Adrenal gland (tissue), 12 donors: ENCODE data around the gene ASAP2. TPM values are rescaled to one million over a fixed set of nuclear protein-coding genes. Genes with fewer than 3 reads are reported as not detected.

Experiments
- DNase-seq, 7 donors: peaks; one replicate each; pipeline ENCODE4 v3.0.0-alpha.2; 2019 to 2020
- H3K27ac ChIP-seq, 5 donors: fragments of 200-600 bp; sonication (generic) in 4 of 5; 1 replicate in 3 of 5; 2 replicates in 2 of 5; pipeline versions ENCODE4 v1.5.1 to v1.8.0; 2016 to 2020; ENCODE audit warnings: mild to moderate bottlenecking in 1 of 5
- H3K27me3 ChIP-seq: fragments of 200-600 bp; 2 replicates; pipeline ENCODE4 v1.8.0; 2021
- H3K36me3 ChIP-seq, 2 donors: fragments of 200-600 bp; replicated peaks in 1 of 2; 1 replicate in 1 of 2; 2 replicates in 1 of 2; pipeline versions ENCODE4 v1.5.1 to v1.8.0; 2018 to 2022
- H3K4me1 ChIP-seq, 2 donors: fragments of 200-600 bp; replicated peaks in 1 of 2; 1 replicate in 1 of 2; 2 replicates in 1 of 2; pipeline versions ENCODE4 v1.5.1 to v1.8.0; 2018 to 2021
- H3K4me3 ChIP-seq, 4 donors: fragments of 200-600 bp; sonication (generic) in 3 of 4; one replicate each; pipeline ENCODE4 v1.5.1; 2016 to 2018
- H3K9me3 ChIP-seq, 3 donors: fragments of 200-600 bp; sonication (generic) in 1 of 3; replicated peaks in 1 of 3; 1 replicate in 2 of 3; 2 replicates in 1 of 3; pipeline versions ENCODE4 v1.5.1 to v1.8.0; 2016 to 2021
- CTCF ChIP-seq, 6 experiments: fragments of 450-650 bp in 4 of 6; fragments of 200-600 bp in 2 of 6; sonication (generic) in 1 of 6; IDR thresholded peaks; 1 replicate in 5 of 6; 2 replicates in 1 of 6; pipeline versions ENCODE4 v1.5.1 to v1.8.0; 2016 to 2021; ENCODE audit warnings: antibody characterized with exemption in 6 of 6, mild to moderate bottlenecking in 2 of 6, moderate library complexity in 1 of 6
- POLR2A ChIP-seq, 2 donors: fragments of 450-650 bp; IDR thresholded peaks; one replicate each; pipeline ENCODE4 v1.6.1; 2017; ENCODE audit warnings: antibody characterized with exemption in 2 of 2, mild to moderate bottlenecking in 2 of 2, moderate library complexity in 1 of 2
- WGBS, 4 donors: extraction: QIAGEN DNeasy Blood & Tissue Kit in 2 of 4; methylation state at CpG; one replicate each; pipeline versions ENCODE4 v1.1.5 to v1.1.7; 2013 to 2017; 5-methylcytosine and 5-hydroxymethylcytosine counted together
- intact Hi-C, 2 donors: fragments of 100-400 bp; cut with DNase I; formaldehyde crosslinking; loops; one replicate each; pipeline versions ENCODE4 v1.14.1 to v1.15.0; 2022 to 2023
- polyA plus RNA-seq, 3 donors: library from polyadenylated mRNA; stranded (reverse); fragments of 200-250 nt in 2 of 3; fragments of 350-450 nt in 1 of 3; fragmentation: Illumina TruSeq in 1 of 3; extraction: RNeasy Lipid Tissue Mini Kit (QIAGEN cat#74804) in 1 of 3; gene quantifications; one replicate each; pipeline ENCODE4 v1.2.3, GENCODE V29; 2013 to 2014
- total RNA-seq, 9 donors: library from RNA; depleted of rRNA in 4 of 9; stranded (reverse); fragments of >200 nt in 4 of 9; fragments of 120-200 nt in 1 of 9; fragmentation: NEBNext Ultra II Directional in 1 of 9; extraction: Animal tissue kit (Norgen Biotek cat#: 25700) in 1 of 9; gene quantifications; one replicate each; pipeline versions ENCODE4 v1.1.0 to v1.2.4, GENCODE V29; 2013 to 2023
- donor health status: healthy with polysubstance abuse.
- donor health status: Bipolar disorder and iron deficiency.
- donor health status: DM: yes; HTN: yes; CAD: no.
- donor health status: DM: no; HTN: no; CAD: no.
- donor health status: DM: no; HTN: no; CAD: no.
- donor health status: DM: yes; HTN: yes; CAD: no.

ASAP2 gene
- total and polyA plus RNA-seq, 12 donors: 5.4 to 12.9 (median 7.7) TPM

GRCh38 chr2:9382604-9383235, 176.1 kb downstream of the ASAP2 start:
- no peaks in the 10 kb centered on the region for H3K27me3 ChIP-seq
- no peak overlapping the region for H3K4me3 ChIP-seq
- H3K36me3 ChIP-seq: no peaks in the 10 kb centered on the region
- intact Hi-C loops: no loop called here
- 91 to 98% (median 94%) methylated on average over 6 of the region's 6 CpGs for WGBS, 4 donors
- TF ChIP-seq POLR2A (IDR thresholded peaks at IDR 0.05): no peak
- TF ChIP-seq CTCF (IDR thresholded peaks at IDR 0.05): no peak
- H3K27ac ChIP-seq: no peak overlapping the region
- DNase-seq: no peak
- H3K4me1 ChIP-seq: peaks cover 10 to 23% of the 10 kb centered on the region in 2 donors
- no peaks in the 10 kb centered on the region for H3K9me3 ChIP-seq

- no peaks in the 10 kb centered on the region for H3K9me3 ChIP-seq
- peaks cover 10 to 17% of the 10 kb centered on the region in 2 donors for H3K4me1 ChIP-seq
- no peak for DNase-seq
- no peaks in the 10 kb centered on the region for H3K36me3 ChIP-seq
- H3K4me3 ChIP-seq: no peak overlapping the region
- H3K27ac ChIP-seq: no peak overlapping the region
- no peaks in the 10 kb centered on the region for H3K27me3 ChIP-seq
- intact Hi-C loops: no loop called here
- no peak for TF ChIP-seq CTCF (IDR thresholded peaks at IDR 0.05)
- TF ChIP-seq POLR2A (IDR thresholded peaks at IDR 0.05): no peak
- 89 to 96% (median 94%) methylated on average over 4 of the region's 4 CpGs for WGBS, 4 donors
Observed at GRCh38 chr2:9384521-9384920, 177.9 kb downstream of the ASAP2 start.

- Histone ChIP-seq H3K9me3 (no peaks in the 10 kb centered on the region), H3K36me3 (no peaks in the 10 kb centered on the region), H3K4me1 (peaks cover 9 to 14% of the 10 kb centered on the region in 2 donors), H3K4me3 (no peak overlapping the region), H3K27ac (peak overlapping the region in 1 of 5 donors; percentile 83), H3K27me3 (no peaks in the 10 kb centered on the region)
- intact Hi-C loops: no loop called here
- 36 to 73% (median 54%) methylated on average over 3 to 6 of the region's 6 CpGs for WGBS, 4 donors
- TF ChIP-seq CTCF (IDR thresholded peaks at IDR 0.05) (no peak), POLR2A (IDR thresholded peaks at IDR 0.05) (no peak)
- peak in 6 of 7 donors; percentile 49 to 80 (median 71) for DNase-seq
Observed at GRCh38 chr2:9385841-9386240, 179.2 kb downstream of the ASAP2 start.

GRCh38 chr2:9388199-9388681, 181.6 kb downstream of the ASAP2 start:
- H3K4me3 ChIP-seq: no peak overlapping the region
- H3K9me3 ChIP-seq: no peaks in the 10 kb centered on the region
- H3K36me3 ChIP-seq: no peaks in the 10 kb centered on the region
- whole genome bisulfite sequencing, 4 donors: 93 to 100% (median 96%) methylated on average over 4 to 11 of the region's 11 CpGs
- H3K27me3 ChIP-seq: no peaks in the 10 kb centered on the region
- no peak for DNase-seq
- H3K27ac ChIP-seq: peak overlapping the region in 1 of 5 donors; percentile 10
- intact Hi-C loops: no loop called here
- TF ChIP-seq POLR2A (IDR thresholded peaks at IDR 0.05) (no peak), CTCF (IDR thresholded peaks at IDR 0.05) (no peak)
- H3K4me1 ChIP-seq: peaks cover 0 to 8% of the 10 kb centered on the region in 2 donors
